HCT116 (cell line): ENCODE measurements around the gene TEKT2. TPM values are rescaled to one million over a fixed set of nuclear protein-coding genes. Genes with fewer than 3 reads are reported as not detected.

Experiments
- ATAC-seq: fragments of 200-7000 bp; cut with Tn5 transposase; 2 replicates; pipeline ENCODE4 v1.9.1; 2020; ENCODE audit warnings: mild to moderate bottlenecking, moderate library complexity
- BruUV-seq: library from RNA; stranded (reverse); fragments of 400-500 nt; replicated peaks from 2 replicates; lab custom pipeline; 2021; lab: Mats Ljungman, UMichigan
- CTCF ChIA-PET: fragments of 300-600 bp; sonication (Branson Sonifier 250); formaldehyde crosslinking; loops from one replicate; lab custom pipeline; 2021; ENCODE audit warnings: antibody characterized with exemption; lab: Charles Lee
- POLR2A ChIA-PET: fragments of 300-600, 350-600 bp; sonication (Branson Sonifier 250); formaldehyde crosslinking; loops from one replicate; lab custom pipeline; 2021; ENCODE audit warnings: antibody characterized with exemption; lab: Charles Lee
- RAD21 ChIA-PET, 2 experiments: fragments of 300-600 bp; sonication (Branson Sonifier 250); formaldehyde crosslinking; loops; one replicate each; lab custom pipeline; 2023; ENCODE audit warnings: low total read pairs in 2 of 2; ENCODE audit not compliant: uncharacterized antibody in 2 of 2, unreplicated experiment in 2 of 2, low non-redundant PET in 1 of 2; lab: Charles Lee
- DNase-seq: peaks from one replicate; pipeline ENCODE4 v3.0.0-alpha.2; 2010; ENCODE audit warnings: low read depth, low spot score
- H2AFZ ChIP-seq: fragments of 200-600 bp; shearing (Covaris generic), sonication (generic); 2 replicates; pipeline ENCODE4 v1.6.1; 2017; ENCODE audit warnings: low read depth, mixed run types, mixed read lengths, antibody characterized with exemption, low read length; ENCODE audit not compliant: poor library complexity, severe bottlenecking
- H3K27ac ChIP-seq: 2 replicates; pipeline ENCODE4 v1.5.1; 2012; ENCODE audit warnings: low read depth, low read length
- H3K27me3 ChIP-seq: fragments of 200-600 bp; sonication (generic); 2 replicates; pipeline ENCODE4 v1.6.1; 2016; ENCODE audit warnings: mixed run types, low read length, mixed read lengths; ENCODE audit not compliant: insufficient read depth
- H3K36me3 ChIP-seq, 2 experiments: fragments of 200-500 bp in 1 of 2; fragments of 200-600 bp in 1 of 2; sonication (Bioruptor generic) in 1 of 2; sonication (generic) in 1 of 2; 2 replicates each; pipeline versions ENCODE4 v1.5.1 to v1.6.1; 2014 to 2016; ENCODE audit warnings: low read length in 2 of 2, inconsistent platforms in 1 of 2, mixed read lengths in 1 of 2, mixed run types in 1 of 2; ENCODE audit not compliant: insufficient read depth in 2 of 2, control insufficient read depth in 1 of 2
- H3K4me1 ChIP-seq, 2 experiments: fragments of 200-600 bp in 1 of 2; sonication (generic) in 1 of 2; 2 replicates each; pipeline versions ENCODE4 v1.5.1 to v1.6.1; 2012 to 2017; ENCODE audit warnings: low read length in 2 of 2, inconsistent platforms in 1 of 2, mild to moderate bottlenecking in 1 of 2, mixed read lengths in 1 of 2, mixed run types in 1 of 2, moderate library complexity in 1 of 2; ENCODE audit not compliant: insufficient read depth in 2 of 2, control insufficient read depth in 1 of 2
- H3K4me2 ChIP-seq: fragments of 200-600 bp; sonication (generic); 2 replicates; pipeline ENCODE4 v1.6.1; 2017; ENCODE audit warnings: mixed run types, low read length, mixed read lengths
- H3K4me3 ChIP-seq, 2 experiments: fragments of 200-600 bp in 1 of 2; sonication (generic) in 1 of 2; replicated peaks in 1 of 2; 2 replicates each; pipeline ENCODE4 v1.5.1; 2011 to 2016; ENCODE audit warnings: low read length in 2 of 2, control low read depth in 1 of 2, low read depth in 1 of 2, mild to moderate bottlenecking in 1 of 2, mixed read lengths in 1 of 2, mixed run types in 1 of 2
- H3K79me2 ChIP-seq: fragments of 200-600 bp; sonication (generic); 2 replicates; pipeline ENCODE4 v1.6.1; 2017; ENCODE audit warnings: mild to moderate bottlenecking, mixed run types, low read length, moderate library complexity, mixed read lengths; ENCODE audit not compliant: insufficient read depth
- H3K9ac ChIP-seq: fragments of 200-600 bp; sonication (generic); 2 replicates; pipeline ENCODE4 v1.6.1; 2016; ENCODE audit warnings: low read length, mixed read lengths
- H3K9me2 ChIP-seq: fragments of 200-600 bp; sonication (generic), shearing (Covaris generic); 2 replicates; pipeline ENCODE4 v1.6.1; 2017; ENCODE audit warnings: mixed run types, mild to moderate bottlenecking, moderate library complexity; ENCODE audit not compliant: insufficient read depth
- H3K9me3 ChIP-seq, 2 experiments: fragments of 200-500 bp in 1 of 2; fragments of 200-600 bp in 1 of 2; sonication (Bioruptor generic) in 1 of 2; sonication (generic) in 1 of 2; 2 replicates each; pipeline ENCODE4 v1.6.1; 2014 to 2017; ENCODE audit warnings: low read length in 2 of 2, mixed read lengths in 2 of 2, inconsistent platforms in 1 of 2, low read depth in 1 of 2, mild to moderate bottlenecking in 1 of 2, mixed run types in 1 of 2, moderate library complexity in 1 of 2; ENCODE audit not compliant: control insufficient read depth in 1 of 2, insufficient read depth in 1 of 2
- H4K20me1 ChIP-seq: fragments of 200-600 bp; sonication (generic), shearing (Covaris generic); 2 replicates; pipeline ENCODE4 v1.6.1; 2017; ENCODE audit warnings: mixed run types, mild to moderate bottlenecking, moderate library complexity; ENCODE audit not compliant: insufficient read depth
- CBX3 ChIP-seq: IDR thresholded peaks from 2 replicates; pipeline ENCODE4 v1.6.1; 2012; ENCODE audit warnings: low read depth
- CEBPB ChIP-seq: IDR thresholded peaks from 2 replicates; pipeline ENCODE4 v1.6.1; 2012; ENCODE audit warnings: low read depth
- JUND ChIP-seq: IDR thresholded peaks from 2 replicates; pipeline ENCODE4 v1.6.1; 2012
- MAX ChIP-seq: IDR thresholded peaks from 2 replicates; pipeline ENCODE4 v1.6.1; 2012
- SIN3A ChIP-seq: IDR thresholded peaks from 2 replicates; pipeline ENCODE4 v1.6.1; 2012; ENCODE audit warnings: low read depth
- TCF7L2 ChIP-seq: IDR thresholded peaks from 2 replicates; pipeline ENCODE4 v1.7.0; 2011; ENCODE audit warnings: borderline replicate concordance, inconsistent platforms; ENCODE audit not compliant: insufficient read depth, insufficient read length; ENCODE audit errors: extremely low read depth
- ZNF274 ChIP-seq: fragments of 200-500 bp; sonication (Bioruptor generic); IDR thresholded peaks from 2 replicates; pipeline ENCODE4 v1.6.1; 2014; ENCODE audit warnings: mild to moderate bottlenecking, low read depth, low read length, inconsistent platforms
- intact Hi-C: fragments of 100-400 bp; cut with micrococcal nuclease; formaldehyde crosslinking; loops from 2 replicates; pipeline ENCODE4 v1.10.0; 2022
- total RNA-seq: library from RNA; stranded (reverse); gene quantifications from one replicate; pipeline ENCODE4 v1.2.1, GENCODE V29; 2021; ENCODE audit not compliant: unreplicated experiment
- TF ChIP-seq, protein P1 (sequence below), 3 experiments: fragments of 200-600 bp in 1 of 3; sonication (generic) in 1 of 3; IDR thresholded peaks in 2 of 3; conservative IDR thresholded peaks in 1 of 3; 2 replicates each; pipeline ENCODE4 v1.5.1; 2012 to 2017; ENCODE audit warnings: low read depth in 2 of 3, low read length in 2 of 3, antibody characterized with exemption in 1 of 3, borderline replicate concordance in 1 of 3, control low read depth in 1 of 3, mild to moderate bottlenecking in 1 of 3, mixed read lengths in 1 of 3, mixed run types in 1 of 3, moderate library complexity in 1 of 3; ENCODE audit not compliant: insufficient read depth in 1 of 3
- TF ChIP-seq, protein P2 (sequence below): IDR thresholded peaks from 2 replicates; pipeline ENCODE4 v1.6.1; 2012
- TF ChIP-seq, protein P3 (sequence below): IDR thresholded peaks from 2 replicates; pipeline ENCODE4 v1.6.1; 2011; ENCODE audit warnings: mild to moderate bottlenecking, low read length, moderate library complexity; ENCODE audit not compliant: insufficient replicate concordance; ENCODE audit errors: extremely low read depth
- TF ChIP-seq, protein P4 (sequence below): IDR thresholded peaks from 2 replicates; pipeline ENCODE4 v1.6.1; 2012; ENCODE audit warnings: low read depth

The TEKT2 gene
- total RNA-seq, 1 experiment from 2014 or later: not detected

GRCh38 chr1:36112823-36113222, 28.9 kb downstream of the TEKT2 start:
- H3K36me3 ChIP-seq: no peaks in the 10 kb centered on the region
- H3K9ac ChIP-seq: no peak overlapping the region
- H3K9me2 ChIP-seq: no peaks in the 10 kb centered on the region
- BruUV-seq: no TSS peak
- H3K27me3 ChIP-seq: no peaks in the 10 kb centered on the region
- no peaks in the 10 kb centered on the region for H3K79me2 ChIP-seq
- H3K9me3 ChIP-seq: no peaks in the 10 kb centered on the region
- no peak for DNase-seq
- no peak overlapping the region for H3K4me3 ChIP-seq
- no peak overlapping the region for H2AFZ ChIP-seq
- TF ChIP-seq, protein P1, sequence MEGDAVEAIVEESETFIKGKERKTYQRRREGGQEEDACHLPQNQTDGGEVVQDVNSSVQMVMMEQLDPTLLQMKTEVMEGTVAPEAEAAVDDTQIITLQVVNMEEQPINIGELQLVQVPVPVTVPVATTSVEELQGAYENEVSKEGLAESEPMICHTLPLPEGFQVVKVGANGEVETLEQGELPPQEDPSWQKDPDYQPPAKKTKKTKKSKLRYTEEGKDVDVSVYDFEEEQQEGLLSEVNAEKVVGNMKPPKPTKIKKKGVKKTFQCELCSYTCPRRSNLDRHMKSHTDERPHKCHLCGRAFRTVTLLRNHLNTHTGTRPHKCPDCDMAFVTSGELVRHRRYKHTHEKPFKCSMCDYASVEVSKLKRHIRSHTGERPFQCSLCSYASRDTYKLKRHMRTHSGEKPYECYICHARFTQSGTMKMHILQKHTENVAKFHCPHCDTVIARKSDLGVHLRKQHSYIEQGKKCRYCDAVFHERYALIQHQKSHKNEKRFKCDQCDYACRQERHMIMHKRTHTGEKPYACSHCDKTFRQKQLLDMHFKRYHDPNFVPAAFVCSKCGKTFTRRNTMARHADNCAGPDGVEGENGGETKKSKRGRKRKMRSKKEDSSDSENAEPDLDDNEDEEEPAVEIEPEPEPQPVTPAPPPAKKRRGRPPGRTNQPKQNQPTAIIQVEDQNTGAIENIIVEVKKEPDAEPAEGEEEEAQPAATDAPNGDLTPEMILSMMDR (IDR thresholded peaks at IDR 0.05 in 2 of 3, conservative IDR thresholded peaks at IDR 0.05 in 1 of 3; ENCODE audit: borderline replicate concordance in 1 of 3, insufficient read depth in 1 of 3, low read depth in 2 of 3, low read length in 2 of 3): 0 out of 6 replicates have a peak, but pooled peaks of 1 of the 3 experiments have one; percentile 16
- no peak for TF ChIP-seq SIN3A
- TF ChIP-seq, all 23 proteins: peak for 1
- H3K4me2 ChIP-seq: no peak overlapping the region
- ChIA-PET CTCF (no interaction called here), RAD21 (no interaction called here), POLR2A (no interaction called here)
- H3K27ac ChIP-seq: no peak overlapping the region
- intact Hi-C loops: no loop called here
- H3K4me1 ChIP-seq: peaks cover 2 to 9% of the 10 kb centered on the region in 2 experiments; a peak in 3 of 4 replicates
- no peaks in the 10 kb centered on the region for H4K20me1 ChIP-seq
- ATAC-seq: no peak

- ChIA-PET POLR2A (no interaction called here), CTCF (interaction anchor here (1.0 kb wide), 1 partner anchor 12 kb away, joined by 3 read pairs; no protein-coding TSS in a partner anchor)
- ATAC-seq: no peak
- TF ChIP-seq, protein P2, sequence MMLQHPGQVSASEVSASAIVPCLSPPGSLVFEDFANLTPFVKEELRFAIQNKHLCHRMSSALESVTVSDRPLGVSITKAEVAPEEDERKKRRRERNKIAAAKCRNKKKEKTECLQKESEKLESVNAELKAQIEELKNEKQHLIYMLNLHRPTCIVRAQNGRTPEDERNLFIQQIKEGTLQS: no peak
- TF ChIP-seq MAX: no peak
- TF ChIP-seq JUND: no peak
- TF ChIP-seq, protein P3, sequence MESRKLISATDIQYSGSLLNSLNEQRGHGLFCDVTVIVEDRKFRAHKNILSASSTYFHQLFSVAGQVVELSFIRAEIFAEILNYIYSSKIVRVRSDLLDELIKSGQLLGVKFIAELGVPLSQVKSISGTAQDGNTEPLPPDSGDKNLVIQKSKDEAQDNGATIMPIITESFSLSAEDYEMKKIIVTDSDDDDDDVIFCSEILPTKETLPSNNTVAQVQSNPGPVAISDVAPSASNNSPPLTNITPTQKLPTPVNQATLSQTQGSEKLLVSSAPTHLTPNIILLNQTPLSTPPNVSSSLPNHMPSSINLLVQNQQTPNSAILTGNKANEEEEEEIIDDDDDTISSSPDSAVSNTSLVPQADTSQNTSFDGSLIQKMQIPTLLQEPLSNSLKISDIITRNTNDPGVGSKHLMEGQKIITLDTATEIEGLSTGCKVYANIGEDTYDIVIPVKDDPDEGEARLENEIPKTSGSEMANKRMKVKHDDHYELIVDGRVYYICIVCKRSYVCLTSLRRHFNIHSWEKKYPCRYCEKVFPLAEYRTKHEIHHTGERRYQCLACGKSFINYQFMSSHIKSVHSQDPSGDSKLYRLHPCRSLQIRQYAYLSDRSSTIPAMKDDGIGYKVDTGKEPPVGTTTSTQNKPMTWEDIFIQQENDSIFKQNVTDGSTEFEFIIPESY: no peak
- no peak for TF ChIP-seq SIN3A
- TF ChIP-seq CBX3: no peak
- TF ChIP-seq, protein P4, sequence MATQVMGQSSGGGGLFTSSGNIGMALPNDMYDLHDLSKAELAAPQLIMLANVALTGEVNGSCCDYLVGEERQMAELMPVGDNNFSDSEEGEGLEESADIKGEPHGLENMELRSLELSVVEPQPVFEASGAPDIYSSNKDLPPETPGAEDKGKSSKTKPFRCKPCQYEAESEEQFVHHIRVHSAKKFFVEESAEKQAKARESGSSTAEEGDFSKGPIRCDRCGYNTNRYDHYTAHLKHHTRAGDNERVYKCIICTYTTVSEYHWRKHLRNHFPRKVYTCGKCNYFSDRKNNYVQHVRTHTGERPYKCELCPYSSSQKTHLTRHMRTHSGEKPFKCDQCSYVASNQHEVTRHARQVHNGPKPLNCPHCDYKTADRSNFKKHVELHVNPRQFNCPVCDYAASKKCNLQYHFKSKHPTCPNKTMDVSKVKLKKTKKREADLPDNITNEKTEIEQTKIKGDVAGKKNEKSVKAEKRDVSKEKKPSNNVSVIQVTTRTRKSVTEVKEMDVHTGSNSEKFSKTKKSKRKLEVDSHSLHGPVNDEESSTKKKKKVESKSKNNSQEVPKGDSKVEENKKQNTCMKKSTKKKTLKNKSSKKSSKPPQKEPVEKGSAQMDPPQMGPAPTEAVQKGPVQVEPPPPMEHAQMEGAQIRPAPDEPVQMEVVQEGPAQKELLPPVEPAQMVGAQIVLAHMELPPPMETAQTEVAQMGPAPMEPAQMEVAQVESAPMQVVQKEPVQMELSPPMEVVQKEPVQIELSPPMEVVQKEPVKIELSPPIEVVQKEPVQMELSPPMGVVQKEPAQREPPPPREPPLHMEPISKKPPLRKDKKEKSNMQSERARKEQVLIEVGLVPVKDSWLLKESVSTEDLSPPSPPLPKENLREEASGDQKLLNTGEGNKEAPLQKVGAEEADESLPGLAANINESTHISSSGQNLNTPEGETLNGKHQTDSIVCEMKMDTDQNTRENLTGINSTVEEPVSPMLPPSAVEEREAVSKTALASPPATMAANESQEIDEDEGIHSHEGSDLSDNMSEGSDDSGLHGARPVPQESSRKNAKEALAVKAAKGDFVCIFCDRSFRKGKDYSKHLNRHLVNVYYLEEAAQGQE: no peak
- TF ChIP-seq TCF7L2: no peak
- TF ChIP-seq CEBPB: no peak
- TF ChIP-seq ZNF274: no peak
Observed at GRCh38 chr1:36114371-36114770, 30.5 kb downstream of the TEKT2 start.

More at GRCh38 chr1:36114371-36114770, 30.5 kb downstream of the TEKT2 start:
- Histone ChIP-seq H3K9ac (no peak overlapping the region), H3K4me3 (no peak overlapping the region), H3K79me2 (no peaks in the 10 kb centered on the region), H3K4me1 (peaks cover 0 to under 1% of the 10 kb centered on the region in 2 experiments; a peak in 1 of 4 replicates), H3K9me3 (no peaks in the 10 kb centered on the region), H2AFZ (no peak overlapping the region), H3K4me2 (no peak overlapping the region), H3K27ac (no peak overlapping the region), H4K20me1 (no peaks in the 10 kb centered on the region), H3K9me2 (no peaks in the 10 kb centered on the region), H3K36me3 (no peaks in the 10 kb centered on the region), H3K27me3 (no peaks in the 10 kb centered on the region)
- RAD21 ChIA-PET: no interaction called here
- DNase-seq: no peak
- intact Hi-C loops: no loop called here
- BruUV-seq: no TSS peak
